H1 (cell line): Measurements from ENCODE around the gene KCNH4. TPM values are rescaled to one million over a fixed set of nuclear protein-coding genes. Genes with fewer than 3 reads are reported as not detected.
A peak's percentile ranks its signal among the peaks of the same experiment; 100 is the strongest.

Experiments used
- ASH2L ChIP-seq: fragments of 200-600, 300-600 bp; sonication (generic); IDR thresholded peaks from one replicate; pipeline ENCODE4 v1.7.1; 2017; ENCODE audit warnings: low read length
- ATF2 ChIP-seq: IDR thresholded peaks from 2 replicates; pipeline ENCODE4 v1.6.1; 2012; ENCODE audit warnings: low read length, inconsistent platforms
- MAX ChIP-seq: IDR thresholded peaks from 2 replicates; pipeline ENCODE4 v1.6.1; 2012; ENCODE audit warnings: inconsistent platforms
- RAD21 ChIP-seq, 2 experiments: IDR thresholded peaks in 1 of 2; conservative IDR thresholded peaks in 1 of 2; 2 replicates each; pipeline ENCODE4 v1.6.1; 2011; ENCODE audit warnings: low read depth in 2 of 2, low read length in 2 of 2, improper control_type of control experiment in 1 of 2, inconsistent platforms in 1 of 2, mild to moderate bottlenecking in 1 of 2, moderate library complexity in 1 of 2
- TEAD4 ChIP-seq: IDR thresholded peaks from 2 replicates; pipeline ENCODE4 v1.6.1; 2012; ENCODE audit warnings: low read depth, low read length, inconsistent platforms, mixed read lengths
- polyA plus RNA-seq, 7 experiments: library from polyadenylated mRNA; depleted of rRNA in 3 of 7; stranded (reverse) in 5 of 7; unstranded in 2 of 7; fragments of >200 nt in 5 of 7; fragments of 200-250 nt in 2 of 7; gene quantifications; 1 replicate in 5 of 7; 2 replicates in 1 of 7; 4 replicates in 1 of 7; pipeline versions ENCODE4 v1.2.1 to v1.2.3, GENCODE V29; 2011 to 2013; ENCODE audit warnings: missing spikeins in 2 of 7, mixed read lengths in 2 of 7
- total RNA-seq: library from RNA; stranded (reverse); fragmentation: NEBNext Ultra II Directional; extraction: Animal tissue kit (Norgen Biotek cat#: 25700); gene quantifications from 2 replicates; pipeline ENCODE4 v1.2.1, GENCODE V29; 2021

KCNH4 gene
- total and polyA plus RNA-seq, 2 of the 8 experiments (the other 6 are each of a cell fraction or from before 2014, with no cell fraction given): 0.44 to 0.47 TPM

- TF ChIP-seq ATF2: no peak
- TF ChIP-seq ASH2L: no peak
- TF ChIP-seq MAX: 0 out of 2 replicates have a peak, but pooled peaks have one; percentile 16
- peak; percentile 87 to 92 for TF ChIP-seq RAD21 (IDR thresholded peaks at IDR 0.05 in 1 of 2, conservative IDR thresholded peaks at IDR 0.05 in 1 of 2; ENCODE audit: low read depth in 2 of 2, low read length in 2 of 2)
- 0 out of 2 replicates have a peak, but pooled peaks have one; percentile 9 for TF ChIP-seq TEAD4
Measured at GRCh38 chr17:42116705-42117396, 64.1 kb downstream of the KCNH4 start (continued).
